KMS-11 (cell line): ENCODE results near the gene S100A8.

Experiments used
- H2AFZ ChIP-seq: fragments of 200-600 bp; sonication (generic); 2 replicates; pipeline ENCODE4 v1.6.1; 2016; ENCODE audit warnings: antibody characterized with exemption, mixed run types, low read depth
- H3K27ac ChIP-seq: fragments of 200-600 bp; sonication (generic); 2 replicates; pipeline ENCODE4 v1.6.1; 2016; ENCODE audit warnings: mild to moderate bottlenecking, mixed run types
- H3K27me3 ChIP-seq: fragments of 200-600 bp; sonication (generic); 2 replicates; pipeline ENCODE4 v1.6.1; 2017; ENCODE audit warnings: mild to moderate bottlenecking, low read depth, mixed run types, moderate library complexity; ENCODE audit not compliant: insufficient read depth
- H3K36me3 ChIP-seq: fragments of 200-600 bp; sonication (generic); 2 replicates; pipeline ENCODE4 v1.6.1; 2017; ENCODE audit warnings: mild to moderate bottlenecking, mixed run types; ENCODE audit not compliant: insufficient read depth
- H3K4me1 ChIP-seq: fragments of 200-600 bp; sonication (generic); 2 replicates; pipeline ENCODE4 v1.6.1; 2016; ENCODE audit warnings: mild to moderate bottlenecking, low read depth, mixed run types; ENCODE audit not compliant: poor library complexity, severe bottlenecking
- H3K4me2 ChIP-seq: fragments of 200-600 bp; sonication (generic); 2 replicates; pipeline ENCODE4 v1.7.0; 2016; ENCODE audit warnings: mild to moderate bottlenecking, mixed run types
- H3K4me3 ChIP-seq: fragments of 200-600 bp; sonication (generic); IDR thresholded peaks from 2 replicates; pipeline ENCODE4 v1.6.1; 2017; ENCODE audit warnings: low read depth, low read length, mixed read lengths; ENCODE audit not compliant: insufficient read depth
- H3K79me2 ChIP-seq: fragments of 200-600 bp; sonication (generic); 2 replicates; pipeline ENCODE4 v1.6.1; 2016; ENCODE audit warnings: low read depth, mixed run types; ENCODE audit not compliant: insufficient read depth
- H3K9ac ChIP-seq: fragments of 200-600 bp; sonication (generic); 2 replicates; pipeline ENCODE4 v1.6.1; 2016; ENCODE audit warnings: mild to moderate bottlenecking, mixed run types
- H4K20me1 ChIP-seq: fragments of 200-600 bp; sonication (generic); 2 replicates; pipeline ENCODE4 v1.6.1; 2016; ENCODE audit warnings: mild to moderate bottlenecking, mixed run types; ENCODE audit not compliant: insufficient read depth
- CTCF ChIP-seq: fragments of 200-600 bp; sonication (generic); conservative IDR thresholded peaks from 2 replicates; pipeline ENCODE4 v1.6.1; 2017; ENCODE audit warnings: low read depth, mild to moderate bottlenecking, antibody characterized with exemption, low read length, moderate library complexity, mixed read lengths

The S100A8 gene

GRCh38 chr1:153431002-153431401 lies 40.1 kb upstream of the S100A8 start:
- Histone ChIP-seq H3K36me3 (no peaks in the 10 kb centered on the region), H3K4me2 (no peak overlapping the region), H3K27me3 (no peaks in the 10 kb centered on the region), H3K4me3 (no peak overlapping the region), H4K20me1 (no peaks in the 10 kb centered on the region), H3K4me1 (no peaks in the 10 kb centered on the region), H3K9ac (no peak overlapping the region), H2AFZ (no peak overlapping the region), H3K79me2 (no peaks in the 10 kb centered on the region), H3K27ac (no peak overlapping the region)
- no peak for TF ChIP-seq CTCF

GRCh38 chr1:153430561-153430960 lies 39.7 kb upstream of the S100A8 start:
- H3K27ac ChIP-seq, result no peak overlapping the region
- no peak overlapping the region for H3K4me3 ChIP-seq
- no peaks in the 10 kb centered on the region for H3K36me3 ChIP-seq
- H3K9ac ChIP-seq, result no peak overlapping the region
- no peaks in the 10 kb centered on the region for H4K20me1 ChIP-seq
- H3K27me3 ChIP-seq, result no peaks in the 10 kb centered on the region
- no peak overlapping the region for H2AFZ ChIP-seq
- H3K4me2 ChIP-seq, result no peak overlapping the region
- no peaks in the 10 kb centered on the region for H3K79me2 ChIP-seq
- H3K4me1 ChIP-seq, result no peaks in the 10 kb centered on the region
- no peak for TF ChIP-seq CTCF

GRCh38 chr1:153430166-153430553 lies 39.3 kb upstream of the S100A8 start:
- no peak overlapping the region for H3K4me3 ChIP-seq
- H3K36me3 ChIP-seq, result no peaks in the 10 kb centered on the region
- no peaks in the 10 kb centered on the region for H3K79me2 ChIP-seq
- H4K20me1 ChIP-seq, result no peaks in the 10 kb centered on the region
- H3K27ac ChIP-seq, result no peak overlapping the region
- no peak overlapping the region for H3K9ac ChIP-seq
- H3K27me3 ChIP-seq, result no peaks in the 10 kb centered on the region
- H2AFZ ChIP-seq, result no peak overlapping the region
- TF ChIP-seq CTCF, result no peak
- no peak overlapping the region for H3K4me2 ChIP-seq
- H3K4me1 ChIP-seq, result no peaks in the 10 kb centered on the region

- H3K4me2 ChIP-seq, result no peak overlapping the region
- H3K79me2 ChIP-seq, result no peaks in the 10 kb centered on the region
- H3K27ac ChIP-seq, result no peak overlapping the region
- H2AFZ ChIP-seq, result no peak overlapping the region
- no peak for TF ChIP-seq CTCF
- H3K4me3 ChIP-seq, result no peak overlapping the region
- H3K9ac ChIP-seq, result no peak overlapping the region
- H3K36me3 ChIP-seq, result no peaks in the 10 kb centered on the region
- no peaks in the 10 kb centered on the region for H4K20me1 ChIP-seq
- H3K4me1 ChIP-seq, result no peaks in the 10 kb centered on the region
- H3K27me3 ChIP-seq, result no peaks in the 10 kb centered on the region
Observed at GRCh38 chr1:153429266-153430165, 38.6 kb upstream of the S100A8 start.
